Endothelial cell of umbilical vein (primary cell): Measurements from ENCODE around the gene PSD2. TPM values are rescaled to one million over a fixed set of nuclear protein-coding genes. Genes with fewer than 3 reads are reported as not detected.

Source experiments
- BruUV-seq: library from RNA; stranded (reverse); fragments of 400-500 nt; replicated peaks from 2 replicates; lab custom pipeline; 2021; lab: Mats Ljungman, UMichigan
- CTCF ChIA-PET: fragments of 300-600, 350-600 bp; sonication (Branson Sonifier 250); formaldehyde crosslinking; loops from one replicate; lab custom pipeline; 2021; ENCODE audit warnings: antibody characterized with exemption, inconsistent platforms; lab: Charles Lee
- POLR2A ChIA-PET: fragments of 300-600, 350-600 bp; sonication (Branson Sonifier 250); formaldehyde crosslinking; loops from one replicate; lab custom pipeline; 2021; ENCODE audit warnings: antibody characterized with exemption, inconsistent platforms; lab: Charles Lee
- DNase-seq: peaks from one replicate; pipeline ENCODE4 v3.0.0-alpha.2; 2011; ENCODE audit warnings: low read depth, low spot score
- FAIRE-seq: peaks from 2 replicates; lab custom pipeline; 2011; peaks lifted over from hg19 to GRCh38; lab: Jason Lieb, UNC
- H2AFZ ChIP-seq: 2 replicates; pipeline ENCODE4 v1.6.0; 2012; ENCODE audit warnings: low read depth, low read length, control low read depth, inconsistent platforms
- H3K27ac ChIP-seq: 2 replicates; pipeline ENCODE4 v1.5.1; 2011; ENCODE audit warnings: low read depth, mild to moderate bottlenecking, control low read depth, low read length, moderate library complexity; ENCODE audit not compliant: insufficient read depth
- H3K27me3 ChIP-seq, 2 experiments: 2 replicates each; pipeline versions ENCODE4 v1.6.0 to v1.6.1; 2011; ENCODE audit warnings: low read length in 2 of 2, mixed read lengths in 1 of 2; ENCODE audit not compliant: control insufficient read depth in 2 of 2, insufficient read depth in 2 of 2
- H3K36me3 ChIP-seq, 2 experiments: 2 replicates in 1 of 2; 3 replicates in 1 of 2; pipeline ENCODE4 v1.5.1; 2011; ENCODE audit warnings: low read length in 2 of 2, mild to moderate bottlenecking in 1 of 2, moderate library complexity in 1 of 2; ENCODE audit not compliant: control insufficient read depth in 2 of 2, insufficient read depth in 2 of 2; ENCODE audit errors: extremely low read depth in 1 of 2
- H3K4me1 ChIP-seq: 3 replicates; pipeline ENCODE4 v1.5.1; 2011; ENCODE audit warnings: mild to moderate bottlenecking, low read length; ENCODE audit not compliant: control insufficient read depth, insufficient read depth; ENCODE audit errors: extremely low read depth
- H3K4me2 ChIP-seq: 2 replicates; pipeline ENCODE4 v1.6.1; 2011; ENCODE audit warnings: low read length, control low read depth, mixed read lengths; ENCODE audit not compliant: insufficient read depth
- H3K4me3 ChIP-seq, 3 experiments: fragments of 200-600 bp in 1 of 3; sonication (generic), shearing (Covaris generic) in 1 of 3; replicated peaks in 1 of 3; 2 replicates each; pipeline ENCODE4 v1.5.1; 2011 to 2016; ENCODE audit warnings: control low read depth in 3 of 3, low read length in 3 of 3, mild to moderate bottlenecking in 2 of 3, inconsistent platforms in 1 of 3, low read depth in 1 of 3, moderate library complexity in 1 of 3; ENCODE audit not compliant: insufficient read depth in 1 of 3
- H3K79me2 ChIP-seq: 2 replicates; pipeline ENCODE4 v1.6.0; 2012; ENCODE audit warnings: low read length, inconsistent platforms; ENCODE audit not compliant: control insufficient read depth, insufficient read depth
- H3K9ac ChIP-seq: replicated peaks from 2 replicates; pipeline ENCODE3; 2011; ENCODE audit warnings: low read length, control low read depth; ENCODE audit not compliant: insufficient read depth; ENCODE audit errors: extremely low read depth
- H3K9me1 ChIP-seq: replicated peaks from 3 replicates; pipeline ENCODE4 v1.6.0; 2011; ENCODE audit warnings: mild to moderate bottlenecking, low read length; ENCODE audit not compliant: control insufficient read depth, insufficient read depth; ENCODE audit errors: extremely low read depth
- H3K9me3 ChIP-seq: replicated peaks from 2 replicates; pipeline ENCODE4 v1.5.1; 2012; ENCODE audit warnings: low read length, inconsistent platforms; ENCODE audit not compliant: control insufficient read depth, insufficient read depth
- H4K20me1 ChIP-seq: replicated peaks from 2 replicates; pipeline ENCODE3; 2011; ENCODE audit warnings: mild to moderate bottlenecking, low read length; ENCODE audit not compliant: control insufficient read depth, insufficient read depth; ENCODE audit errors: extremely low read depth
- EZH2 ChIP-seq: IDR thresholded peaks from 2 replicates; pipeline ENCODE4 v1.6.1; 2012; ENCODE audit warnings: borderline replicate concordance, low read depth, mild to moderate bottlenecking, moderate library complexity, low read length, inconsistent platforms; ENCODE audit not compliant: severe bottlenecking
- FOS ChIP-seq: IDR thresholded peaks from 2 replicates; pipeline ENCODE4 v1.6.1; 2011; ENCODE audit warnings: mild to moderate bottlenecking, low read length, moderate library complexity, borderline replicate concordance; ENCODE audit not compliant: insufficient read depth
- GATA2 ChIP-seq: IDR thresholded peaks from 2 replicates; pipeline ENCODE4 v1.7.0; 2011; ENCODE audit warnings: low read depth, mild to moderate bottlenecking, moderate library complexity, mixed read lengths, low read length; ENCODE audit not compliant: insufficient read length, insufficient read depth
- JUN ChIP-seq: IDR thresholded peaks from 2 replicates; pipeline ENCODE4 v1.6.1; 2011; ENCODE audit warnings: borderline replicate concordance, low read depth; ENCODE audit not compliant: insufficient read length, insufficient read depth
- MYC ChIP-seq: IDR thresholded peaks from one replicate; pipeline ENCODE4 v1.6.1; 2011; ENCODE audit warnings: mild to moderate bottlenecking, low read depth, low read length
- POLR2A ChIP-seq: IDR thresholded peaks from 2 replicates; pipeline ENCODE4 v1.6.1; 2012; ENCODE audit warnings: low read depth, mild to moderate bottlenecking, control low read depth, low read length
- POLR2AphosphoS5 ChIP-seq: IDR thresholded peaks from 2 replicates; pipeline ENCODE4 v1.6.1; 2012; ENCODE audit warnings: low read depth, mild to moderate bottlenecking, control low read depth, low read length, moderate library complexity; ENCODE audit not compliant: insufficient read depth
- dilution Hi-C: fragments of 300-500 bp; cut with MboI; formaldehyde crosslinking; loops from one replicate; pipeline ENCODE4 v1.15.0; 2019; ENCODE audit warnings: low sequenced_read_pairs; ENCODE audit not compliant: extremely low pct_ligation_motif_present
- intact Hi-C: fragments of 100-400 bp; cut with micrococcal nuclease; formaldehyde crosslinking; loops from one replicate; pipeline ENCODE4 v1.10.0; 2022
- polyA plus RNA-seq, 4 experiments: library from polyadenylated mRNA; depleted of rRNA in 3 of 4; stranded (reverse) in 3 of 4; unstranded in 1 of 4; fragments of >200 nt; gene quantifications; 2 replicates each; pipeline versions ENCODE4 v1.2.1 to v1.2.3, GENCODE V29; 2011 to 2012; ENCODE audit warnings: missing spikeins in 1 of 4
- total RNA-seq: library from RNA; stranded (reverse); gene quantifications from 2 replicates; pipeline ENCODE4 v1.2.3, GENCODE V29; 2021
- TF ChIP-seq, protein P1 (sequence below), 2 donors: IDR thresholded peaks; 1 replicate in 1 of 2; 2 replicates in 1 of 2; pipeline ENCODE4 v1.5.1; 2011; ENCODE audit warnings: low read length in 2 of 2, mild to moderate bottlenecking in 2 of 2, moderate library complexity in 2 of 2, control low read depth in 1 of 2, inconsistent platforms in 1 of 2, low read depth in 1 of 2; ENCODE audit not compliant: insufficient read depth in 1 of 2; ENCODE audit errors: extremely low read depth in 1 of 2
- TF ChIP-seq, protein P2 (sequence below): IDR thresholded peaks from 2 replicates; pipeline ENCODE4 v1.6.1; 2011; ENCODE audit not compliant: insufficient read depth, insufficient read length

The PSD2 gene
- total and polyA plus RNA-seq, 2 donors (not counting 3 experiments of a cell fraction or from before 2014, with no cell fraction given), result not detected

DNA sequence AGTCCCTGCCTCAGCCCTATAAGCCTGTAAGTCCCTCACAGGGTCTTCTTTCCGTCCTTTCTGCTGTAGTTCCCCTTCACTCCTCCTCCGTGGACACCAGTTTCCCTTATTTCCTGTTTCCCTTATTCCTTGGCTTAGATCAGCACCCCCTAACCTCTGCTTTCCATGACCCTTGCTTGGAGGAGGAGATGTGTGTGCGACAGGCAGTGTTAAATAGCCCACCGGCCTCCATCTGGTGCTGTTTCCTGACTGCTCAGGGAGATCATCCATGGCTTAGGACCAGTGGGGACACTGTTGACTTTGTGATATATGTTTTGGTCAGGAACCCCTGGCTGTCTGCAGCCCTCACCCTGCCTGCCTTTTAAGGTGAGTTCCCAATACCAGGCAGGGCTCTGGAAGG, 34.1 kb upstream of the PSD2 start:
- Histone ChIP-seq H3K9me1 (no peaks in the 10 kb centered on the region), H3K9me3 (no peaks in the 10 kb centered on the region), H3K4me1 (no peaks in the 10 kb centered on the region), H3K27me3 (peaks cover 20 to 23% of the 10 kb centered on the region in 2 experiments), H2AFZ (no peak overlapping the region), H3K4me2 (no peak overlapping the region), H3K9ac (no peak overlapping the region), H3K36me3 (no peaks in the 10 kb centered on the region), H4K20me1 (no peaks in the 10 kb centered on the region), H3K4me3 (no peak overlapping the region), H3K27ac (no peak overlapping the region), H3K79me2 (no peaks in the 10 kb centered on the region)
- ChIA-PET CTCF (interaction anchor here (1.4 kb wide), 1 partner anchor 125 kb away, joined by 5 read pairs; no protein-coding TSS in a partner anchor), POLR2A (no interaction called here)
- intact Hi-C loops, result loop anchor here (2.0 kb wide), 1 partner anchor 15 kb away; no protein-coding TSS in a partner anchor
- DNase-seq (no peak), FAIRE-seq (no peak)
- no TSS peak for BruUV-seq
- no peak for TF ChIP-seq GATA2
- TF ChIP-seq, protein P1, sequence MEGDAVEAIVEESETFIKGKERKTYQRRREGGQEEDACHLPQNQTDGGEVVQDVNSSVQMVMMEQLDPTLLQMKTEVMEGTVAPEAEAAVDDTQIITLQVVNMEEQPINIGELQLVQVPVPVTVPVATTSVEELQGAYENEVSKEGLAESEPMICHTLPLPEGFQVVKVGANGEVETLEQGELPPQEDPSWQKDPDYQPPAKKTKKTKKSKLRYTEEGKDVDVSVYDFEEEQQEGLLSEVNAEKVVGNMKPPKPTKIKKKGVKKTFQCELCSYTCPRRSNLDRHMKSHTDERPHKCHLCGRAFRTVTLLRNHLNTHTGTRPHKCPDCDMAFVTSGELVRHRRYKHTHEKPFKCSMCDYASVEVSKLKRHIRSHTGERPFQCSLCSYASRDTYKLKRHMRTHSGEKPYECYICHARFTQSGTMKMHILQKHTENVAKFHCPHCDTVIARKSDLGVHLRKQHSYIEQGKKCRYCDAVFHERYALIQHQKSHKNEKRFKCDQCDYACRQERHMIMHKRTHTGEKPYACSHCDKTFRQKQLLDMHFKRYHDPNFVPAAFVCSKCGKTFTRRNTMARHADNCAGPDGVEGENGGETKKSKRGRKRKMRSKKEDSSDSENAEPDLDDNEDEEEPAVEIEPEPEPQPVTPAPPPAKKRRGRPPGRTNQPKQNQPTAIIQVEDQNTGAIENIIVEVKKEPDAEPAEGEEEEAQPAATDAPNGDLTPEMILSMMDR (IDR thresholded peaks at IDR 0.05; ENCODE audit: extremely low read depth in 1 of 2, insufficient read depth in 1 of 2, low read depth in 1 of 2, low read length in 2 of 2), result no peak
- TF ChIP-seq EZH2, result no peak
- TF ChIP-seq MYC, result no peak
- no peak for TF ChIP-seq POLR2A
- TF ChIP-seq FOS, result no peak
- TF ChIP-seq POLR2AphosphoS5, result no peak
- TF ChIP-seq, protein P2, sequence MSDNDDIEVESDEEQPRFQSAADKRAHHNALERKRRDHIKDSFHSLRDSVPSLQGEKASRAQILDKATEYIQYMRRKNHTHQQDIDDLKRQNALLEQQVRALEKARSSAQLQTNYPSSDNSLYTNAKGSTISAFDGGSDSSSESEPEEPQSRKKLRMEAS, result no peak
- TF ChIP-seq JUN, result no peak
- dilution Hi-C loops, result loop anchor here (10.0 kb wide), 1 partner anchor 117 kb away; the partner anchor contains the start of gene CXXC5
